Liver (tissue), 9 donors: Measurements from ENCODE around the gene ITIH5. TPM values are rescaled to one million over a fixed set of nuclear protein-coding genes. Genes with fewer than 3 reads are reported as not detected.

Experiments
- DNase-seq: peaks from one replicate; pipeline ENCODE4 v3.0.0-alpha.2; 2017; ENCODE audit warnings: low spot score
- H3K27ac ChIP-seq, 2 donors: one replicate each; pipeline ENCODE4 v1.7.0; 2013; ENCODE audit warnings: inconsistent platforms in 2 of 2, low read length in 2 of 2, control low read depth in 1 of 2, low read depth in 1 of 2, mild to moderate bottlenecking in 1 of 2
- H3K27me3 ChIP-seq, 4 donors: one replicate each; pipeline versions ENCODE4 v1.6.1 to v1.7.0; 2013; ENCODE audit warnings: low read length in 3 of 4, inconsistent platforms in 1 of 4, mild to moderate bottlenecking in 1 of 4, moderate library complexity in 1 of 4; ENCODE audit not compliant: control insufficient read depth in 4 of 4, insufficient read depth in 4 of 4
- H3K36me3 ChIP-seq, 4 donors: one replicate each; pipeline versions ENCODE4 v1.6.1 to v1.7.0; 2013; ENCODE audit warnings: low read length in 3 of 4, mild to moderate bottlenecking in 3 of 4, low read depth in 1 of 4, moderate library complexity in 1 of 4; ENCODE audit not compliant: control insufficient read depth in 4 of 4, insufficient read depth in 3 of 4
- H3K4me1 ChIP-seq, 4 donors: one replicate each; pipeline versions ENCODE4 v1.6.1 to v1.7.0; 2013; ENCODE audit warnings: low read length in 3 of 4, mild to moderate bottlenecking in 3 of 4, moderate library complexity in 1 of 4; ENCODE audit not compliant: control insufficient read depth in 4 of 4, insufficient read depth in 4 of 4
- H3K4me3 ChIP-seq, 3 donors: one replicate each; pipeline versions ENCODE4 v1.6.1 to v1.7.0; 2013; ENCODE audit warnings: low read length in 3 of 3, control low read depth in 1 of 3, low read depth in 1 of 3, mild to moderate bottlenecking in 1 of 3
- H3K9ac ChIP-seq, 2 donors: one replicate each; pipeline ENCODE4 v1.7.0; 2013; ENCODE audit warnings: low read length in 2 of 2, mild to moderate bottlenecking in 2 of 2, moderate library complexity in 2 of 2, control low read depth in 1 of 2, low read depth in 1 of 2
- H3K9me3 ChIP-seq, 4 donors: one replicate each; pipeline versions ENCODE4 v1.6.1 to v1.7.0; 2013; ENCODE audit warnings: low read length in 3 of 4; ENCODE audit not compliant: control insufficient read depth in 4 of 4
- EGR1 ChIP-seq, 2 donors: IDR thresholded peaks; 2 replicates each; pipeline ENCODE4 v1.6.1; 2016 to 2018; ENCODE audit warnings: antibody characterized with exemption in 2 of 2, low read depth in 2 of 2
- FOXA1 ChIP-seq: IDR thresholded peaks from 2 replicates; pipeline ENCODE4 v1.6.1; 2016; ENCODE audit warnings: antibody characterized with exemption
- FOXA2 ChIP-seq: IDR thresholded peaks from 2 replicates; pipeline ENCODE4 v1.6.1; 2016; ENCODE audit warnings: antibody characterized with exemption
- GABPA ChIP-seq, 2 donors: IDR thresholded peaks in 1 of 2; conservative IDR thresholded peaks in 1 of 2; 2 replicates each; pipeline ENCODE4 v1.6.1; 2016; ENCODE audit warnings: antibody characterized with exemption in 2 of 2, mild to moderate bottlenecking in 1 of 2, moderate library complexity in 1 of 2
- HNF4A ChIP-seq, 2 donors: conservative IDR thresholded peaks; 2 replicates each; pipeline ENCODE4 v1.6.1; 2016; ENCODE audit warnings: antibody characterized with exemption in 2 of 2, mild to moderate bottlenecking in 2 of 2
- HNF4G ChIP-seq: IDR thresholded peaks from 2 replicates; pipeline ENCODE4 v1.6.1; 2016; ENCODE audit warnings: antibody characterized with exemption
- JUND ChIP-seq, 2 donors: IDR thresholded peaks; 2 replicates each; pipeline ENCODE4 v1.6.1; 2016; ENCODE audit warnings: antibody characterized with exemption in 2 of 2
- NR2F2 ChIP-seq: IDR thresholded peaks from 2 replicates; pipeline ENCODE4 v1.6.1; 2016; ENCODE audit warnings: antibody characterized with exemption
- RAD21 ChIP-seq, 2 donors: IDR thresholded peaks; 2 replicates each; pipeline ENCODE4 v1.6.1; 2016; ENCODE audit warnings: antibody characterized with exemption in 2 of 2, mild to moderate bottlenecking in 2 of 2
- RXRA ChIP-seq, 2 donors: IDR thresholded peaks; 2 replicates each; pipeline ENCODE4 v1.6.1; 2017 to 2018; ENCODE audit warnings: antibody characterized with exemption in 2 of 2, mild to moderate bottlenecking in 1 of 2
- SP1 ChIP-seq: IDR thresholded peaks from 2 replicates; pipeline ENCODE4 v1.6.1; 2018; ENCODE audit warnings: antibody characterized with exemption, mild to moderate bottlenecking
- YY1 ChIP-seq: IDR thresholded peaks from 2 replicates; pipeline ENCODE4 v1.6.1; 2016; ENCODE audit warnings: antibody characterized with exemption, mild to moderate bottlenecking
- WGBS: extraction: QIAGEN DNeasy Blood & Tissue Kit; methylation state at CpG from one replicate; pipeline ENCODE4 v1.1.7; 2013; 5-methylcytosine and 5-hydroxymethylcytosine counted together
- polyA plus RNA-seq, 2 donors: library from polyadenylated mRNA; stranded (reverse) in 1 of 2; unstranded in 1 of 2; fragments of 200-250 nt in 1 of 2; fragments of >200 nt in 1 of 2; fragmentation: Nextera tagmentation in 1 of 2; extraction: Ambion mirVana in 1 of 2; gene quantifications; one replicate each; pipeline versions ENCODE4 v1.2.1 to v1.2.3, GENCODE V29; 2013 to 2015
- total RNA-seq, 2 donors: library from RNA; depleted of rRNA; stranded (reverse); fragments of >200 nt; gene quantifications; one replicate each; pipeline ENCODE4 v1.2.3, GENCODE V29; 2014
- TF ChIP-seq, protein P1 (sequence below): IDR thresholded peaks from 2 replicates; pipeline ENCODE4 v1.6.1; 2016; ENCODE audit warnings: antibody characterized with exemption
- TF ChIP-seq, protein P2 (sequence below): IDR thresholded peaks from 2 replicates; pipeline ENCODE4 v1.6.1; 2016; ENCODE audit warnings: antibody characterized with exemption, mild to moderate bottlenecking
- TF ChIP-seq, protein P3 (sequence below): fragments of 150-350 bp; IDR thresholded peaks from 2 replicates; pipeline ENCODE4 v1.5.1; 2017; ENCODE audit warnings: improper control_type of control experiment, low read depth, low read length; ENCODE audit not compliant: missing input control
- donor health status: healthy.
- donor health status: healthy.
- donor health status: healthy.
- donor health status: healthy.
- donor health status: healthy.

Gene ITIH5
- total and polyA plus RNA-seq, 4 donors, result 0.60 to 1.3 (median 0.98) TPM

DNA sequence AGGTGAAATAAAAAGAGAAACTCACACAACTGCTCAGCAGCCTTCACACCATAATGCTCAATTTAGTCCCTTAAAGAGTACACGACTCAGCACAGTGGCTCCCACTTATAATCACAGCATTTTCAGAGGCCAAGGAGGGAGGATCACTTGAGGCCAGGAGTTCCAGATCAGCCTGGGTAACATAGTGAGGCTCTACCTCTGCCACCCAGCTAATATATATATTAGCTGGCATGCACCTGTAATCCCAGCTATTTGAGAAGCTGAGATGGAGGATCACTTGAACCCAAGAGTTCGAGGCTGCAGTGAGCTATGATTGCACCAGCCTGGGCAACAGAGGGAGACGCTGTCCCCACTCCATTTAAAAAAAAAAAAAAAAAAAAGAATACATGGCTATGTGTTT is 38.6 kb upstream of the ITIH5 start:
- H3K36me3 ChIP-seq, result peaks cover 0 to 6% (median 0%) of the 10 kb centered on the region in 4 donors
- no peak for TF ChIP-seq HNF4G
- TF ChIP-seq, protein P1, sequence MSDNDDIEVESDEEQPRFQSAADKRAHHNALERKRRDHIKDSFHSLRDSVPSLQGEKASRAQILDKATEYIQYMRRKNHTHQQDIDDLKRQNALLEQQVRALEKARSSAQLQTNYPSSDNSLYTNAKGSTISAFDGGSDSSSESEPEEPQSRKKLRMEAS, result no peak
- TF ChIP-seq SP1, result no peak
- no peak for TF ChIP-seq RAD21 (IDR thresholded peaks at IDR 0.05)
- no peak for TF ChIP-seq EGR1 (IDR thresholded peaks at IDR 0.05; ENCODE audit: low read depth in 2 of 2)
- TF ChIP-seq, protein P2, sequence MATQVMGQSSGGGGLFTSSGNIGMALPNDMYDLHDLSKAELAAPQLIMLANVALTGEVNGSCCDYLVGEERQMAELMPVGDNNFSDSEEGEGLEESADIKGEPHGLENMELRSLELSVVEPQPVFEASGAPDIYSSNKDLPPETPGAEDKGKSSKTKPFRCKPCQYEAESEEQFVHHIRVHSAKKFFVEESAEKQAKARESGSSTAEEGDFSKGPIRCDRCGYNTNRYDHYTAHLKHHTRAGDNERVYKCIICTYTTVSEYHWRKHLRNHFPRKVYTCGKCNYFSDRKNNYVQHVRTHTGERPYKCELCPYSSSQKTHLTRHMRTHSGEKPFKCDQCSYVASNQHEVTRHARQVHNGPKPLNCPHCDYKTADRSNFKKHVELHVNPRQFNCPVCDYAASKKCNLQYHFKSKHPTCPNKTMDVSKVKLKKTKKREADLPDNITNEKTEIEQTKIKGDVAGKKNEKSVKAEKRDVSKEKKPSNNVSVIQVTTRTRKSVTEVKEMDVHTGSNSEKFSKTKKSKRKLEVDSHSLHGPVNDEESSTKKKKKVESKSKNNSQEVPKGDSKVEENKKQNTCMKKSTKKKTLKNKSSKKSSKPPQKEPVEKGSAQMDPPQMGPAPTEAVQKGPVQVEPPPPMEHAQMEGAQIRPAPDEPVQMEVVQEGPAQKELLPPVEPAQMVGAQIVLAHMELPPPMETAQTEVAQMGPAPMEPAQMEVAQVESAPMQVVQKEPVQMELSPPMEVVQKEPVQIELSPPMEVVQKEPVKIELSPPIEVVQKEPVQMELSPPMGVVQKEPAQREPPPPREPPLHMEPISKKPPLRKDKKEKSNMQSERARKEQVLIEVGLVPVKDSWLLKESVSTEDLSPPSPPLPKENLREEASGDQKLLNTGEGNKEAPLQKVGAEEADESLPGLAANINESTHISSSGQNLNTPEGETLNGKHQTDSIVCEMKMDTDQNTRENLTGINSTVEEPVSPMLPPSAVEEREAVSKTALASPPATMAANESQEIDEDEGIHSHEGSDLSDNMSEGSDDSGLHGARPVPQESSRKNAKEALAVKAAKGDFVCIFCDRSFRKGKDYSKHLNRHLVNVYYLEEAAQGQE, result no peak
- no peak for TF ChIP-seq FOXA2
- TF ChIP-seq HNF4A (conservative IDR thresholded peaks at IDR 0.05), result no peak
- TF ChIP-seq JUND (IDR thresholded peaks at IDR 0.05), result no peak
- no peak for TF ChIP-seq FOXA1
- TF ChIP-seq, protein P3, sequence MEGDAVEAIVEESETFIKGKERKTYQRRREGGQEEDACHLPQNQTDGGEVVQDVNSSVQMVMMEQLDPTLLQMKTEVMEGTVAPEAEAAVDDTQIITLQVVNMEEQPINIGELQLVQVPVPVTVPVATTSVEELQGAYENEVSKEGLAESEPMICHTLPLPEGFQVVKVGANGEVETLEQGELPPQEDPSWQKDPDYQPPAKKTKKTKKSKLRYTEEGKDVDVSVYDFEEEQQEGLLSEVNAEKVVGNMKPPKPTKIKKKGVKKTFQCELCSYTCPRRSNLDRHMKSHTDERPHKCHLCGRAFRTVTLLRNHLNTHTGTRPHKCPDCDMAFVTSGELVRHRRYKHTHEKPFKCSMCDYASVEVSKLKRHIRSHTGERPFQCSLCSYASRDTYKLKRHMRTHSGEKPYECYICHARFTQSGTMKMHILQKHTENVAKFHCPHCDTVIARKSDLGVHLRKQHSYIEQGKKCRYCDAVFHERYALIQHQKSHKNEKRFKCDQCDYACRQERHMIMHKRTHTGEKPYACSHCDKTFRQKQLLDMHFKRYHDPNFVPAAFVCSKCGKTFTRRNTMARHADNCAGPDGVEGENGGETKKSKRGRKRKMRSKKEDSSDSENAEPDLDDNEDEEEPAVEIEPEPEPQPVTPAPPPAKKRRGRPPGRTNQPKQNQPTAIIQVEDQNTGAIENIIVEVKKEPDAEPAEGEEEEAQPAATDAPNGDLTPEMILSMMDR, result no peak
- no peak overlapping the region for H3K27ac ChIP-seq
- no peaks in the 10 kb centered on the region for H3K27me3 ChIP-seq
- no peaks in the 10 kb centered on the region for H3K9me3 ChIP-seq
- H3K9ac ChIP-seq, result peak overlapping the region in 1 of 2 donors; percentile 66
- H3K4me1 ChIP-seq, result peaks cover 11 to 71% (median 60%) of the 10 kb centered on the region in 4 donors
- no peak for DNase-seq
- H3K4me3 ChIP-seq, result peak overlapping the region; percentile 44 to 93 (median 71)
- 31% methylated on average over 3 of the region's 3 CpGs for WGBS

DNA sequence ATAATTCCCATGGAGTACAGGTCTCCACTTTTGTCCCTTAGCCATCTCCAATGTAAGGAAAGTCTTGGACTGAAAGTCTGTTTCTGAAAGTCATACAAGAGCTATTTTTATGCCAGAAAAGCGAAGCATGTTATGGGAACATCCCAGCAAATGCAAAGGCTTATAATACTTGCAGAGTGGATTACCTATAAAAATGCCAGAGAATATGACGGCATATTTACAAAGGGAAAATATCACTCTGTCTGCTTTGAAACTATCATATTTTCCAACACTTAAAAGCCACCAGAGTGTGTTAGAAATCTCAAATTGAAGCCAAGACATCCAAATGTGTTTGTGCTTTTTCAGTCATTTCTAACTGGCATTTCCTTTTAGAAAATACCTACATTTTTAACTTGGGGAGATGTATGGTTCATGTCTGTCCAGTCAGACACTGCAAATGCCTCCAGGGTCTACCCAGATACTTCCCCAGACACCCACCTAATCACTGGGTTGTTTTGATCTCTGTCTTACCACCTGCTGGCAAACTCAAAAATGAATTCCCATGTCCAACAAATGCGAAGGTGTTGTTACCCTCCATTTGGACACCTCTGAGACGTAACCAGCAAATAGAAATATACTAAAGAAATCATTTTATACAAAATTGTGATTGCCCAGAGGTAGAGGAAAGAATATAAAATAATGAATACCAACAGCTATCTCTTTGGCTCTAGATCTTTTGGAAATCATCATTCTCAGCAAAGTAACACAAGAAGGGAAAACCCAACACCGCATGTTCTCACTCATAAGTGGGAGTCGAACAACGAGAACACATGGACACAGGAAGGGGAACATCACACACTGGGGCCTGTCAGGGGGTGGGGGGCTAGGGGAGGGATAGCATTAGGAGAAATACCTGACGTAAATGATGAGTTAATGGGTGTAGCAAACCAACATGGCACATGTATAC is 37.6 kb upstream of the ITIH5 start:
- DNase-seq, result no peak
- 35% methylated on average over 8 of the region's 8 CpGs for WGBS
- H3K27me3 ChIP-seq, result no peaks in the 10 kb centered on the region
- H3K4me3 ChIP-seq, result peak overlapping the region; percentile 71 to 93 (median 82)
- peak overlapping the region in 1 of 2 donors; percentile 27 for H3K27ac ChIP-seq
- H3K36me3 ChIP-seq, result peaks cover 0 to 4% (median 0%) of the 10 kb centered on the region in 4 donors
- H3K9me3 ChIP-seq, result no peaks in the 10 kb centered on the region
- H3K9ac ChIP-seq, result peak overlapping the region; percentile 52 to 59
- peaks cover 11 to 68% (median 54%) of the 10 kb centered on the region in 4 donors for H3K4me1 ChIP-seq
- TF ChIP-seq, protein P3, result no peak
- no peak for TF ChIP-seq HNF4A (conservative IDR thresholded peaks at IDR 0.05)
- no peak for TF ChIP-seq NR2F2
- TF ChIP-seq YY1, result no peak
- no peak for TF ChIP-seq SP1
- TF ChIP-seq HNF4G, result no peak
- TF ChIP-seq GABPA (IDR thresholded peaks at IDR 0.05 in 1 of 2, conservative IDR thresholded peaks at IDR 0.05 in 1 of 2), result no peak
- TF ChIP-seq, protein P1, result no peak
- TF ChIP-seq EGR1 (IDR thresholded peaks at IDR 0.05; ENCODE audit: low read depth in 2 of 2), result no peak
- TF ChIP-seq, protein P2, result no peak
- TF ChIP-seq JUND (IDR thresholded peaks at IDR 0.05), result no peak
- no peak for TF ChIP-seq RAD21 (IDR thresholded peaks at IDR 0.05)
- no peak for TF ChIP-seq FOXA2
- TF ChIP-seq RXRA (IDR thresholded peaks at IDR 0.05), result no peak
